Spinal cord (tissue), 10 donors: ENCODE data around the gene COPS4. TPM values are rescaled to one million over a fixed set of nuclear protein-coding genes. Genes with fewer than 3 reads are reported as not detected.

ENCODE experiments used
- DNase-seq, 6 donors: peaks; one replicate each; pipeline versions ENCODE4 v3.0.0 to v3.0.0-alpha.2; 2013 to 2015; ENCODE audit warnings: low spot score in 6 of 6, low read depth in 4 of 6
- H3K27ac ChIP-seq: one replicate; pipeline ENCODE4 v1.5.1; 2013; ENCODE audit warnings: low read depth, low read length, control low read depth
- H3K27me3 ChIP-seq: one replicate; pipeline ENCODE4 v1.6.1; 2013; ENCODE audit warnings: low read length; ENCODE audit not compliant: control insufficient read depth, insufficient read depth
- H3K36me3 ChIP-seq: one replicate; pipeline ENCODE4 v1.6.1; 2013; ENCODE audit warnings: low read length; ENCODE audit not compliant: control insufficient read depth, insufficient read depth
- H3K4me1 ChIP-seq: one replicate; pipeline ENCODE4 v1.6.1; 2013; ENCODE audit warnings: low read length; ENCODE audit not compliant: control insufficient read depth, insufficient read depth
- H3K4me3 ChIP-seq: one replicate; pipeline ENCODE4 v1.5.1; 2013; ENCODE audit warnings: low read depth, low read length, control low read depth
- H3K9me3 ChIP-seq: one replicate; pipeline ENCODE4 v1.6.1; 2013; ENCODE audit warnings: low read length; ENCODE audit not compliant: control insufficient read depth, insufficient read depth
- WGBS: methylation state at CpG from one replicate; pipeline ENCODE4 v1.1.5; 2013; ENCODE audit warnings: missing lambda C conversion rate; ENCODE audit not compliant: insufficient coverage; 5-methylcytosine and 5-hydroxymethylcytosine counted together
- polyA plus RNA-seq, 2 donors: library from polyadenylated mRNA; unstranded; fragments of 120-200 nt; gene quantifications; one replicate each; pipeline ENCODE4 v1.2.1, GENCODE V29; 2013; ENCODE audit not compliant: insufficient read length in 2 of 2
- total RNA-seq, 2 donors: library from RNA; depleted of rRNA in 1 of 2; stranded (reverse); fragments of 120-200 nt in 1 of 2; fragments of >200 nt in 1 of 2; gene quantifications; one replicate each; pipeline versions ENCODE4 v1.2.3 to v1.2.4, GENCODE V29; 2013 to 2014
- donor health status: healthy.

Gene COPS4
- total and polyA plus RNA-seq, 4 donors, result 71.6 to 167 (median 76.6) TPM

DNA sequence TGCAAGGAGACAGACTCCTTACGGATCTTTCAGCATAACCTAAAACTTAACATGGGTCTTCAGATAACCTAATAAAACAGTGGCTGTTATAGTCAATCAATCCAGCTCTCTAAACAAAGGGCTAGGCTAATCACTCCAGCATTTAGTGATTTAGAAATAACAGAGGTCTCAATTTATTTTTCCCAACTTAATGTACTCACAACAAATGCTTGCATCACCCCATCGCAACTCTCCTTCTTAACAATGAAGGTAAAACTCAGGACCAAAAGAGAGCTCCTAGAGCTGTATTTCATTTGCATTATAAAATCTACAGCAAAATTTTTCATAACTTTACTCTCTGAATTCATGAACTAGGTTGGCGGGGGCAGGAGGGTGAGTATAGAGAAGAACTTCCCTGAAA lies 25.5 kb upstream of the COPS4 start:
- Histone ChIP-seq H3K27me3 (no peaks in the 10 kb centered on the region), H3K36me3 (no peaks in the 10 kb centered on the region), H3K9me3 (no peaks in the 10 kb centered on the region), H3K4me1 (peaks cover 11% of the 10 kb centered on the region), H3K4me3 (peak overlapping the region; percentile 93), H3K27ac (no peak overlapping the region)
- WGBS, result no CpG with 5 or more reads among the region's 3 CpGs
- peak in 1 of 6 donors; percentile 1 for DNase-seq

- Histone ChIP-seq H3K4me3 (peak overlapping the region; percentile 93), H3K4me1 (peaks cover 11% of the 10 kb centered on the region), H3K27ac (peak overlapping the region; percentile 94), H3K36me3 (no peaks in the 10 kb centered on the region), H3K27me3 (no peaks in the 10 kb centered on the region), H3K9me3 (no peaks in the 10 kb centered on the region)
- 0% methylated on average over 10 of the region's 14 CpGs for WGBS
- peak in 1 of 6 donors; percentile 21 for DNase-seq
Measured at GRCh38 chr4:83010111-83010521, 24.9 kb upstream of the COPS4 start.

GRCh38 chr4:83010522-83011318 lies 24.3 kb upstream of the COPS4 start, which contains the start of gene LIN54:
TSS of gene LIN54 (minus strand) at chr4:83010823. CDS start at chr4:82984844, 25,979 bp downstream.
- Histone ChIP-seq H3K27ac (peak within 1 kb of the TSS; percentile 94), H3K4me3 (peak within 1 kb of the TSS; percentile 93), H3K9me3 (no peaks in the 10 kb centered on the region), H3K36me3 (no peaks in the 10 kb centered on the region), H3K27me3 (no peaks in the 10 kb centered on the region), H3K4me1 (peaks cover 11% of the 10 kb centered on the region)
- DNase-seq, result peak in 4 of 6 donors; percentile 24 to 89 (median 62)
- under 1% methylated on average over 43 of the region's 54 CpGs for WGBS

DNA sequence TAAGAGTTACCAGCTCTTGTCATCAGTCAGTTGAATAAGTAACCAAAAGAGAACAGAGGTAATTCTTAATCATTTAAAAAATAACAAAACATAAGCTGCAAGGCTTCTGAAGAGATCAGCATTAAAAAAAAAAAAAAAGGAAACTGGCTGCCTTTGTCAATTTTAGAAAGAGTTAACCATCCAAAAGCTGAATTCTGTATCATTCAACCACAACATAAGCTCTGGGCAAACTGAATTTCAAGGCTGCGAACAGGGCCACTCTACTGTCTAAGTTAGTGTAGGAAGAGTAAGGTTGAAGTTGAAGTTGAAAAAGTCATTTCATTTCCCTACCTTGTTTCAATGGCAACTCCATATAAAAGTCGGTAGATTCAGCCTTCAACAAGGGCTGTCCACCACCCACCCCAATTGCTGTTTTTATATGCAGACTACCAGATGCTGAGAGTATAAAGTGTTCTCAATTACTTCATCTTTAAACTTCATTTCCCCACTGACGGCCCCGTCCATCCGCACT lies 23.2 kb upstream of the COPS4 start:
- no peaks in the 10 kb centered on the region for H3K9me3 ChIP-seq
- peak overlapping the region; percentile 93 for H3K4me3 ChIP-seq
- WGBS, result 0% methylated on average over 3 of the region's 5 CpGs
- H3K4me1 ChIP-seq, result peaks cover 11% of the 10 kb centered on the region
- H3K36me3 ChIP-seq, result no peaks in the 10 kb centered on the region
- no peaks in the 10 kb centered on the region for H3K27me3 ChIP-seq
- H3K27ac ChIP-seq, result peak overlapping the region; percentile 94
- DNase-seq, result peak in 3 of 6 donors; percentile 1 to 10 (median 7)

GRCh38 chr4:83012200-83012686 lies 22.7 kb upstream of the COPS4 start:
- Histone ChIP-seq H3K27ac (peak overlapping the region; percentile 94), H3K9me3 (no peaks in the 10 kb centered on the region), H3K4me1 (peaks cover 11% of the 10 kb centered on the region), H3K27me3 (no peaks in the 10 kb centered on the region), H3K36me3 (no peaks in the 10 kb centered on the region), H3K4me3 (peak overlapping the region; percentile 93)
- peak in 2 of 6 donors; percentile 13 to 31 for DNase-seq
- 0% methylated on average over 43 of the region's 43 CpGs for WGBS

- no peaks in the 10 kb centered on the region for H3K9me3 ChIP-seq
- peak overlapping the region; percentile 93 for H3K4me3 ChIP-seq
- H3K36me3 ChIP-seq, result no peaks in the 10 kb centered on the region
- peak; percentile 95 to 100 (median 98) for DNase-seq
- H3K27me3 ChIP-seq, result no peaks in the 10 kb centered on the region
- H3K4me1 ChIP-seq, result peaks cover 11% of the 10 kb centered on the region
- peak overlapping the region; percentile 94 for H3K27ac ChIP-seq
- WGBS, result 0% methylated on average over 71 of the region's 73 CpGs
Measured at GRCh38 chr4:83012687-83013419, 22.1 kb upstream of the COPS4 start.

- DNase-seq, result peak in 1 of 6 donors; percentile 51
- peak overlapping the region; percentile 82 for H3K27ac ChIP-seq
- H3K36me3 ChIP-seq, result no peaks in the 10 kb centered on the region
- no peaks in the 10 kb centered on the region for H3K9me3 ChIP-seq
- peaks cover 8% of the 10 kb centered on the region for H3K4me1 ChIP-seq
- no peaks in the 10 kb centered on the region for H3K27me3 ChIP-seq
- WGBS, result 26% methylated on average over 3 of the region's 13 CpGs
- H3K4me3 ChIP-seq, result peak overlapping the region; percentile 93
Measured at GRCh38 chr4:83013420-83013867, 21.5 kb upstream of the COPS4 start.

GRCh38 chr4:83013902-83014301 lies 21.1 kb upstream of the COPS4 start:
- H3K27me3 ChIP-seq, result no peaks in the 10 kb centered on the region
- H3K27ac ChIP-seq, result peak overlapping the region; percentile 82
- no peaks in the 10 kb centered on the region for H3K9me3 ChIP-seq
- peak overlapping the region; percentile 93 for H3K4me3 ChIP-seq
- no peaks in the 10 kb centered on the region for H3K36me3 ChIP-seq
- peaks cover 6% of the 10 kb centered on the region for H3K4me1 ChIP-seq
- peak in 1 of 6 donors; percentile 3 for DNase-seq

DNA sequence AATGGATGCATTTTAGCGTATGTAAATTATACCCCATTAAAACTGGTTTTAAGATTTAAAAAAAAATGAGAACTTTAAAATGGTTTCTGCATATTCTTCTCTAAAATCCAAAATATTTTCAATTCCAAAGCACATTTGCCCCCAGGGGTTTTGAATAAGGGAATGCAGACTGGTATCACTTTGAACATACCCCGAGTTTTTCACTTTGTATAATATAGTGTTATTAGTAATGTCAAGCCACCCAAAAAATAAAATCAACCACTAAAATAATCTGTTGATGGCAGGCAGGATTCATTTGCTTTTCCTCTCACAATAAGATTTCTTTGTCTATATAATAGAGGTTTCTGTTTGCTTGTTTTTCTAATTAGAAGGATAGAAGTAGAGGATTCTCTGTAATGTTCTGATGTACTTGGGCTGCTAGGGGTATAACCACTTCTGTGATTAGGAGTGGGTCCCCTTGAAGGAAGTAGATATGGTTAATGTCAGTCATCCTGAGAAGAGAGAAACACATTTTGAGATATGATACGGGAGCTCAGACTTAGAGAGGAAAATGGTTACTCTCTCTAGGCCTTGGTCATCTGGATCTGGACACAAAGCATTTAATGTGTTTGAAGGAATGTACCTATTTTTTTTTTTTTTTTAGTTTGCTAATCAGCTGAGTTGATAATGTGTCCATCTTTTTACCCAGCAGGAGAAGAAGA lies 15.0 kb upstream of the COPS4 start:
- Histone ChIP-seq H3K36me3 (no peaks in the 10 kb centered on the region), H3K27me3 (no peaks in the 10 kb centered on the region), H3K4me3 (no peak overlapping the region), H3K27ac (no peak overlapping the region), H3K4me1 (no peaks in the 10 kb centered on the region), H3K9me3 (no peaks in the 10 kb centered on the region)
- DNase-seq, result no peak
- WGBS, result 100% methylated on average over 1 of the region's 3 CpGs
